Chondrocyte (in vitro differentiated cells): ENCODE data around the gene MYO10. TPM values are rescaled to one million over a fixed set of nuclear protein-coding genes. Genes with fewer than 3 reads are reported as not detected.

Source experiments
- DNase-seq: peaks from one replicate; pipeline ENCODE4 v3.0.0; 2021; ENCODE audit warnings: mixed read lengths, low spot score
- H3K27ac Mint-ChIP-seq: one replicate; pipeline ENCODE4 v1.8.0; 2021; ENCODE audit warnings: mild to moderate bottlenecking, moderate library complexity, mixed read lengths; ENCODE audit not compliant: unreplicated experiment
- H3K27me3 Mint-ChIP-seq: 2 replicates; pipeline ENCODE4 v1.8.0; 2021; ENCODE audit warnings: low read depth, mixed read lengths
- H3K36me3 Mint-ChIP-seq: 2 replicates; pipeline ENCODE4 v1.8.0; 2021; ENCODE audit warnings: low read depth, mixed read lengths
- H3K4me1 Mint-ChIP-seq: 2 replicates; pipeline ENCODE4 v1.8.0; 2021; ENCODE audit warnings: low read depth, mild to moderate bottlenecking, mixed read lengths
- H3K4me3 Mint-ChIP-seq: one replicate; pipeline ENCODE4 v1.8.0; 2021; ENCODE audit warnings: mild to moderate bottlenecking, moderate library complexity, mixed read lengths; ENCODE audit not compliant: unreplicated experiment
- H3K9me3 Mint-ChIP-seq: 2 replicates; pipeline ENCODE4 v1.8.0; 2021; ENCODE audit warnings: low read depth, mixed read lengths
- total RNA-seq: library from RNA; stranded (reverse); gene quantifications from 3 replicates; pipeline ENCODE4 v1.2.1, GENCODE V29; 2021
- TF ChIP-seq, protein P1 (sequence below): fragments of 200-600 bp; sonication (generic); IDR thresholded peaks from 2 replicates; pipeline ENCODE4 v1.5.0; 2021; ENCODE audit warnings: antibody characterized with exemption, mild to moderate bottlenecking, moderate library complexity

MYO10 gene
- total RNA-seq, 1 donor from 2014 or later: 51.9 TPM

DNA sequence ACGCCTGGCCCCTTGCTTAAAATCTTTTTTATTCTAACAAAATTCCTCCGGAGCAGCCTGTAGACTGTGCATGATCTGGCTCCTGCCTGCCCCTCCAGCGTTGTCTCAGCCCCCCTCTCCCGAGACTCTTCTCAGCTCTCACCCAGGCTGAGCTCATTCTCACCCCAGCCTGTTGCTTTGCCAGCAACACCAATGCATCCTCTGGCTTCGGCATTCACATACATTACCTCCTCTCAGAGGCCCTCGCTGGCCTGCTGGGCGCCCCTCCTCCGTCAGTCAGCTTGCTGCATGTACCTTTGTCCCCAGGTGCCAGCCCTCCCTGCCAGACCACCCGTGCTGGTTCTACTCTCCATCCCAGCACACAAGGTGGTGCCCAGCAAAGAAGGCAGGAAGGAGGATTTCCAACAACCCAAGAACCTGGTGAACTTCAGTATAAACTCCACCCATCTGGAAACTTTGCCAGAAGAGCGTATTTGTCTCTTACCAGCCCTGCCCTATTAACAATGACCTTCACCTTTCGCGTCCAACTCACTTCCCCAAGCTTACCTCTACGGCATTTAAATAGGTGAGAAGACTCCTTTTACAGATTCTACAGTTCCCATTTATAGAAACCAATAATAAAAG is 35.0 kb downstream of the MYO10 start:
- DNase-seq: no peak
- H3K36me3 Mint-ChIP-seq: no peaks in the 10 kb centered on the region
- H3K4me3 Mint-ChIP-seq: no peak overlapping the region
- no peak overlapping the region for H3K27ac Mint-ChIP-seq
- H3K4me1 Mint-ChIP-seq: peaks cover 51% of the 10 kb centered on the region
- no peaks in the 10 kb centered on the region for H3K9me3 Mint-ChIP-seq
- TF ChIP-seq, protein P1, sequence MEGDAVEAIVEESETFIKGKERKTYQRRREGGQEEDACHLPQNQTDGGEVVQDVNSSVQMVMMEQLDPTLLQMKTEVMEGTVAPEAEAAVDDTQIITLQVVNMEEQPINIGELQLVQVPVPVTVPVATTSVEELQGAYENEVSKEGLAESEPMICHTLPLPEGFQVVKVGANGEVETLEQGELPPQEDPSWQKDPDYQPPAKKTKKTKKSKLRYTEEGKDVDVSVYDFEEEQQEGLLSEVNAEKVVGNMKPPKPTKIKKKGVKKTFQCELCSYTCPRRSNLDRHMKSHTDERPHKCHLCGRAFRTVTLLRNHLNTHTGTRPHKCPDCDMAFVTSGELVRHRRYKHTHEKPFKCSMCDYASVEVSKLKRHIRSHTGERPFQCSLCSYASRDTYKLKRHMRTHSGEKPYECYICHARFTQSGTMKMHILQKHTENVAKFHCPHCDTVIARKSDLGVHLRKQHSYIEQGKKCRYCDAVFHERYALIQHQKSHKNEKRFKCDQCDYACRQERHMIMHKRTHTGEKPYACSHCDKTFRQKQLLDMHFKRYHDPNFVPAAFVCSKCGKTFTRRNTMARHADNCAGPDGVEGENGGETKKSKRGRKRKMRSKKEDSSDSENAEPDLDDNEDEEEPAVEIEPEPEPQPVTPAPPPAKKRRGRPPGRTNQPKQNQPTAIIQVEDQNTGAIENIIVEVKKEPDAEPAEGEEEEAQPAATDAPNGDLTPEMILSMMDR: no peak
- no peaks in the 10 kb centered on the region for H3K27me3 Mint-ChIP-seq

DNA sequence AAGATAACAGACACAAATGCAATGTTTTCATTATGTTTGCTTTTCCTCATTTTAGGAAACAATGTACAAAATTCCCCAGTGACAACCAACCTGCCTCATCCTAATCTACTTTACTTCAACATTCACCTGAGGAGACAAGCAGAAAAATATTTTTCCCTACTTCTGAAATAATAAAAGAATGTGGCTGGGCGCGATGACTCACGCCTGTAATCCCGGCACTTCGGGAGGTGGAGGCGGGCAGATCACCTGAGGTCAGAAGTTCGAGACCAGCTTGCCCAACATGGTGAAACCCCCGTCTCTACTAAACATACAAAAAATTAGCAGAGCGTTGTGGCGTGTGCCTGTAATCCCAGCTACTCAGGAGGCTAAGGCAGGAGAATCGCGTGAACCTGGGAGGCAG is 36.9 kb downstream of the MYO10 start:
- Mint-ChIP-seq H3K4me1 (peaks cover 63% of the 10 kb centered on the region), H3K36me3 (no peaks in the 10 kb centered on the region), H3K27me3 (no peaks in the 10 kb centered on the region), H3K27ac (no peak overlapping the region), H3K4me3 (no peak overlapping the region), H3K9me3 (no peaks in the 10 kb centered on the region)
- DNase-seq: no peak
- TF ChIP-seq, protein P1: no peak

DNA sequence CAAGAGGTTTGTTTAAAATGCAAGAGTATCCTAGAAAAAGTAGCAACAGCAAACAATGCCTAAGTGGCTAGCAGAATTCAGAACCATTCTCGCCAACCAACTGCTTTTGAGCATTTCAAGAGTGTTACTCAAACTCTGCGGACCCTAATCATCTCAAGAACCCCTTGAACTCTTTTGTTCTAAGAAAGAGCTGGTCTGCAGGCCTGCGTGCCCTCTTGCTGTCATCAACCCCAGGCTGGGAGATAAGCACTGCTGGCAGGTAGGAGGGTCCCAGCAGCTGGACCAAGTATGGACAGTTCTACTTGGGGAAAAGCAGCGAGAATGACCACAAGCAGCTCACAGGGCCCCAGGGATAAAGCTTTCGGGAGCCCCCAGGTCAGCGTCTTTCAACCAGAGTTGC is 38.3 kb downstream of the MYO10 start:
- Mint-ChIP-seq H3K27ac (no peak overlapping the region), H3K4me1 (peaks cover 59% of the 10 kb centered on the region), H3K4me3 (no peak overlapping the region), H3K36me3 (no peaks in the 10 kb centered on the region), H3K27me3 (no peaks in the 10 kb centered on the region), H3K9me3 (no peaks in the 10 kb centered on the region)
- DNase-seq: no peak
- TF ChIP-seq, protein P1: no peak

DNA sequence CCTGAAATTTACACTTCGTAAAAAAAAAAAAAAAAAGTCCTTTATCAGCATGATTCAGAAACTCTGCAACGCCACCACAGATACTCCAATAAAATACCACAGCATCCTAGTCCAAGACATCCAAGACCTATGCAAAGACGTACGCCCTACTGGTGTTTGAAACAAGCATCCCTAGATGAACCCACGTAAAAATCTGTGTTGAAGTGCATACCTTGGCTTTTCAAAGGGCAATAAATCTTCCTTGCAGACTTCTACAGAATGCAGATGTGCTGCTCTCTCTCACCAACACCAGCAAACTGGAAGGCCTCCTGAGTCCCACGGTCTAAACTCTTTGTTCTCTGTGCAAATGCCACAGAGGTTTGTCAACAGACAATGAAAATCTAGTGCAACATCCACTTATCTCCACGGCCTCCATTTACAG is 38.8 kb downstream of the MYO10 start:
- Mint-ChIP-seq H3K4me3 (no peak overlapping the region), H3K9me3 (no peaks in the 10 kb centered on the region), H3K27me3 (no peaks in the 10 kb centered on the region), H3K4me1 (peaks cover 58% of the 10 kb centered on the region), H3K36me3 (no peaks in the 10 kb centered on the region), H3K27ac (peak overlapping the region; percentile 6)
- TF ChIP-seq, protein P1: no peak
- DNase-seq: no peak

DNA sequence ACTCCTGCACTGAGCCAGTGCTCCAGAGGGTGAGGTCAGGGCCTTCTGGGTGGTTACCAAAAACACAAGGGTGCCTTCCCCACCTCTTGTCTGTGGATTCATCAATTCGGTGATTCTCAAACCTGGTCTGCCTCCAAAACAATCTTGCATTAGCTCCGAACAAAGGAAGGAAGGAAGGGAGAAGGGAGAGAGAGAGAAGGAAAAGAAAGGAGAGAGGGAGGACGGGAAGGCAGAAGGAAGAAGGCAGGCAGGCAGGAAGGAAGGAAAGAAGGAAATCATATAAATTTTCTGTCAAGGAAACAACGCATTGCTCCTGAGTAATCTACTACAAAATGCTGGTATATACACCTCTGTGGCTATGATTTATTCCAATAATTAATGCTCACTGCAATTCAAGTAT is 39.3 kb downstream of the MYO10 start:
- H3K27ac Mint-ChIP-seq: no peak overlapping the region
- DNase-seq: no peak
- peaks cover 58% of the 10 kb centered on the region for H3K4me1 Mint-ChIP-seq
- no peak overlapping the region for H3K4me3 Mint-ChIP-seq
- TF ChIP-seq, protein P1: no peak
- no peaks in the 10 kb centered on the region for H3K9me3 Mint-ChIP-seq
- no peaks in the 10 kb centered on the region for H3K36me3 Mint-ChIP-seq
- no peaks in the 10 kb centered on the region for H3K27me3 Mint-ChIP-seq
